Neural progenitor cell (in vitro differentiated cells): ENCODE data around the gene ABAT. TPM values are rescaled to one million over a fixed set of nuclear protein-coding genes. Genes with fewer than 3 reads are reported as not detected.

ENCODE experiments used
- DNase-seq: peaks from one replicate; pipeline ENCODE4 v3.0.0-alpha.2; 2016; ENCODE audit warnings: low spot score
- H2AFZ ChIP-seq: fragments of 200-600 bp; sonication (generic); replicated peaks from 2 replicates; pipeline ENCODE4 v1.6.1; 2016; ENCODE audit warnings: antibody characterized with exemption
- H3F3A ChIP-seq: fragments of 200-600 bp; sonication (generic); 2 replicates; pipeline ENCODE4 v1.6.1; 2016; ENCODE audit warnings: antibody characterized with exemption, low read depth
- H3K27ac ChIP-seq: fragments of 200-600 bp; sonication (generic); 2 replicates; pipeline ENCODE4 v1.5.1; 2016; ENCODE audit warnings: mild to moderate bottlenecking
- H3K27me3 ChIP-seq: fragments of 200-600 bp; sonication (generic); 2 replicates; pipeline ENCODE4 v1.6.1; 2016; ENCODE audit warnings: mild to moderate bottlenecking, moderate library complexity
- H3K36me3 ChIP-seq: fragments of 200-600 bp; sonication (generic); 2 replicates; pipeline ENCODE4 v1.5.1; 2016
- H3K4me1 ChIP-seq: fragments of 200-600 bp; sonication (generic); 2 replicates; pipeline ENCODE4 v1.6.1; 2016; ENCODE audit warnings: mixed run types
- H3K4me2 ChIP-seq: fragments of 200-600 bp; sonication (generic); 2 replicates; pipeline ENCODE4 v1.6.1; 2016
- H3K4me3 ChIP-seq: fragments of 200-600 bp; sonication (generic); 2 replicates; pipeline ENCODE4 v1.5.1; 2016
- H3K79me2 ChIP-seq: fragments of 200-600 bp; sonication (generic); 2 replicates; pipeline ENCODE4 v1.6.1; 2016; ENCODE audit warnings: low read depth
- H3K9ac ChIP-seq: fragments of 200-600 bp; sonication (generic); 2 replicates; pipeline ENCODE4 v1.6.1; 2016
- H3K9me3 ChIP-seq: fragments of 200-600 bp; sonication (generic); 2 replicates; pipeline ENCODE4 v1.5.1; 2016; ENCODE audit warnings: low read depth
- H4K20me1 ChIP-seq: fragments of 200-600 bp; sonication (generic); 2 replicates; pipeline ENCODE4 v1.6.1; 2016; ENCODE audit warnings: low read depth
- H3K27ac Mint-ChIP-seq: 3 replicates; pipeline ENCODE4 v1.8.0; 2021; ENCODE audit warnings: mixed read lengths
- H3K27me3 Mint-ChIP-seq: 2 replicates; pipeline ENCODE4 v1.8.0; 2022; ENCODE audit warnings: low read depth, mild to moderate bottlenecking, inconsistent platforms, moderate library complexity, mixed read lengths; ENCODE audit not compliant: insufficient read depth
- H3K36me3 Mint-ChIP-seq: 3 replicates; pipeline ENCODE4 v1.8.0; 2021; ENCODE audit warnings: mixed read lengths
- H3K4me1 Mint-ChIP-seq: 3 replicates; pipeline ENCODE4 v1.8.0; 2021; ENCODE audit warnings: mixed read lengths
- H3K4me3 Mint-ChIP-seq: 3 replicates; pipeline ENCODE4 v1.8.0; 2021; ENCODE audit warnings: mild to moderate bottlenecking, moderate library complexity, mixed read lengths
- H3K9me3 Mint-ChIP-seq: 3 replicates; pipeline ENCODE4 v1.8.0; 2020; ENCODE audit warnings: mixed read lengths
- EZH2 ChIP-seq: fragments of 200-600 bp; sonication (generic); IDR thresholded peaks from 2 replicates; pipeline ENCODE4 v1.6.1; 2017; ENCODE audit warnings: antibody characterized with exemption, mild to moderate bottlenecking, moderate library complexity
- EZH2phosphoT487 ChIP-seq: fragments of 200-600 bp; sonication (generic); IDR thresholded peaks from 2 replicates; pipeline ENCODE4 v1.6.1; 2017; ENCODE audit warnings: antibody characterized with exemption
- total RNA-seq: library from RNA; depleted of rRNA; stranded (reverse); fragments of >200 nt; gene quantifications from 2 replicates; pipeline ENCODE4 v1.2.3, GENCODE V29; 2015; ENCODE audit warnings: low replicate concordance
- TF ChIP-seq, protein P1 (sequence below): fragments of 200-600 bp; sonication (generic); IDR thresholded peaks from 2 replicates; pipeline ENCODE4 v1.5.1; 2017; ENCODE audit warnings: antibody characterized with exemption, mild to moderate bottlenecking

Gene ABAT
- total RNA-seq, 1 donor from 2014 or later, result 7.3 TPM

DNA sequence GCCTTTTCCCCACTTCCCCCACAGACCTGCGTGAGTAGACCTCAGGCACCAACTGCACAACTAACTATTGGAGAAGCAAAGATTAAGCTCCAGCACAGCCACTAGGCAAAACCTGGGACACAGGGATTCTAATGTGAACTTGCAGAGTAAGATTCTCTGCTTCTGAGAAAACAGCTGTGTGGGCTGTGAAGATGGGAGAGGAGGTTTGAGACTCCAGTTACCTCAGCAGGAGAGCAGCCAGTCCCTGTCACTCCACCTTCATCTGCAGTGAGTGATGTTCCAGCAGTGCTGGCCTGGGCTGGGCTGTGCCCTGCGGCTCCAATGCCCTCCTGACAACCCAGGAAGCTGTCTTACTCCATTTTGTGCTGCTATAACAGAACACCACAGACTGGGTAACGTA lies 18.0 kb upstream of the ABAT start:
- Histone ChIP-seq H3F3A (peaks cover 3% of the 10 kb centered on the region), H3K9me3 (no peaks in the 10 kb centered on the region), H2AFZ (no peak overlapping the region), H3K4me1 (no peaks in the 10 kb centered on the region), H3K36me3 (no peaks in the 10 kb centered on the region), H3K9ac (no peak overlapping the region), H3K4me3 (no peak overlapping the region), H3K79me2 (no peaks in the 10 kb centered on the region), H3K27ac (no peak overlapping the region), H3K4me2 (no peak overlapping the region), H3K27me3 (no peaks in the 10 kb centered on the region), H4K20me1 (no peaks in the 10 kb centered on the region)
- TF ChIP-seq EZH2, result no peak
- TF ChIP-seq, protein P1, sequence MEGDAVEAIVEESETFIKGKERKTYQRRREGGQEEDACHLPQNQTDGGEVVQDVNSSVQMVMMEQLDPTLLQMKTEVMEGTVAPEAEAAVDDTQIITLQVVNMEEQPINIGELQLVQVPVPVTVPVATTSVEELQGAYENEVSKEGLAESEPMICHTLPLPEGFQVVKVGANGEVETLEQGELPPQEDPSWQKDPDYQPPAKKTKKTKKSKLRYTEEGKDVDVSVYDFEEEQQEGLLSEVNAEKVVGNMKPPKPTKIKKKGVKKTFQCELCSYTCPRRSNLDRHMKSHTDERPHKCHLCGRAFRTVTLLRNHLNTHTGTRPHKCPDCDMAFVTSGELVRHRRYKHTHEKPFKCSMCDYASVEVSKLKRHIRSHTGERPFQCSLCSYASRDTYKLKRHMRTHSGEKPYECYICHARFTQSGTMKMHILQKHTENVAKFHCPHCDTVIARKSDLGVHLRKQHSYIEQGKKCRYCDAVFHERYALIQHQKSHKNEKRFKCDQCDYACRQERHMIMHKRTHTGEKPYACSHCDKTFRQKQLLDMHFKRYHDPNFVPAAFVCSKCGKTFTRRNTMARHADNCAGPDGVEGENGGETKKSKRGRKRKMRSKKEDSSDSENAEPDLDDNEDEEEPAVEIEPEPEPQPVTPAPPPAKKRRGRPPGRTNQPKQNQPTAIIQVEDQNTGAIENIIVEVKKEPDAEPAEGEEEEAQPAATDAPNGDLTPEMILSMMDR, result no peak
- no peak for TF ChIP-seq EZH2phosphoT487
- DNase-seq, result no peak
- no peaks in the 10 kb centered on the region for H3K9me3 Mint-ChIP-seq
- H3K27me3 Mint-ChIP-seq, result peaks cover 7% of the 10 kb centered on the region
- H3K4me1 Mint-ChIP-seq, result peaks cover 9% of the 10 kb centered on the region
- H3K4me3 Mint-ChIP-seq, result no peak overlapping the region
- no peaks in the 10 kb centered on the region for H3K36me3 Mint-ChIP-seq
- no peak overlapping the region for H3K27ac Mint-ChIP-seq

DNA sequence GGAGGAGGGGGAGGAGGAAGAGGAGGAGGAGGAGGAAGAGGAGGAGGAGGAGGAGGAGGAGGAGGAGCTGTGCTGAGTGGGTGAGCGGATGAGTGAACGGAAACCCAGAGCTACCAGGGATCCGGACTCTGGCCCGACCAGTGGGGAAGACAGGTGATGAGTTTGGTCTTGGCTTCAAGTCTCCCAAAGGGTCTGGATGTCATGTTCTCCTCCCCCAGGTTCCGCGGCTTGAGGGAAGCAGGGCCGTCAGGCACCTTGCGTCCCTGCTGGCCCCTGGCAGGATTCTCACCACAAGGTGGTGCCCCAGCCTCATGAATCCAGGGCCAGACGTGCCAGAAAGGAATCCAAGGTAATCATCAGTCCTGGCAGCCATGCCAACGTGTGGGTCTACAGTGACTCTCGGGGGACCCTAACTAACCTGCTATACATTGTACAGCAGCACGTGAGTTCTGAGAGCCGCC lies 13.5 kb upstream of the ABAT start:
- Histone ChIP-seq H3K36me3 (no peaks in the 10 kb centered on the region), H3K9me3 (no peaks in the 10 kb centered on the region), H3K27ac (no peak overlapping the region), H3F3A (no peaks in the 10 kb centered on the region), H4K20me1 (no peaks in the 10 kb centered on the region), H3K79me2 (no peaks in the 10 kb centered on the region), H3K4me1 (no peaks in the 10 kb centered on the region), H3K4me2 (no peak overlapping the region), H3K9ac (no peak overlapping the region), H3K27me3 (no peaks in the 10 kb centered on the region), H3K4me3 (no peak overlapping the region), H2AFZ (no peak overlapping the region)
- Mint-ChIP-seq H3K27ac (no peak overlapping the region), H3K9me3 (no peaks in the 10 kb centered on the region), H3K4me1 (peaks cover 22% of the 10 kb centered on the region), H3K27me3 (peaks cover 6% of the 10 kb centered on the region), H3K36me3 (no peaks in the 10 kb centered on the region), H3K4me3 (no peak overlapping the region)
- DNase-seq, result peak; percentile 86
- TF ChIP-seq, protein P1, result peak; percentile 72
- TF ChIP-seq EZH2 (no peak), EZH2phosphoT487 (no peak)

DNA sequence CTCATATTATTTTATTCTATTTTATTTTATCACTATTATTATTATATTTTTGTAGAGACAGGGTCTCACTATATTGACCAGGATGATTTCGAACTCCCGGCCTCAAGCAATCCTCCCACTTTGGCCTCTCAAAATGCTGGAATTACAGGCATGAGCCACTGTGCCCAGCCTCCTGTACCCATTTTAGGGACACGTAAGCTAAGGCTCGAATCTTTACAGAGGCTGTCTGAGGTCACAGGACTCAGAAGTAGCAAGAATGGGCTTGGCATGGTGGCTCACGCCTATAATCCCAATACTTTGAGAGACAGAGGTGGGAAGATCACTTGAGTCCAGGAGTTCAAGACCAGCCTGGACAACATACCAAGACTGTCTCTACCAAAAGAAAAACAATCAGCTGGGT lies 12.7 kb upstream of the ABAT start:
- H3K9ac ChIP-seq, result no peak overlapping the region
- no peaks in the 10 kb centered on the region for H3K36me3 ChIP-seq
- DNase-seq, result no peak
- no peaks in the 10 kb centered on the region for H3K4me1 ChIP-seq
- Mint-ChIP-seq H3K27ac (peak overlapping the region; percentile 96), H3K4me3 (no peak overlapping the region), H3K4me1 (peaks cover 22% of the 10 kb centered on the region), H3K9me3 (no peaks in the 10 kb centered on the region), H3K27me3 (peaks cover 6% of the 10 kb centered on the region), H3K36me3 (no peaks in the 10 kb centered on the region)
- no peak overlapping the region for H3K4me3 ChIP-seq
- H3K79me2 ChIP-seq, result no peaks in the 10 kb centered on the region
- no peaks in the 10 kb centered on the region for H3K9me3 ChIP-seq
- no peaks in the 10 kb centered on the region for H3F3A ChIP-seq
- H3K27ac ChIP-seq, result no peak overlapping the region
- no peaks in the 10 kb centered on the region for H4K20me1 ChIP-seq
- no peaks in the 10 kb centered on the region for H3K27me3 ChIP-seq
- no peak overlapping the region for H2AFZ ChIP-seq
- no peak overlapping the region for H3K4me2 ChIP-seq
- no peak for TF ChIP-seq EZH2phosphoT487
- TF ChIP-seq, protein P1, result no peak
- TF ChIP-seq EZH2, result no peak
